ENCODE measurements around the gene PDHA2. TPM values are rescaled to one million over a fixed set of nuclear protein-coding genes. Genes with fewer than 3 reads are reported as not detected.
"Not testable (repeated sequence)": the region's sequence is repeated elsewhere in the genome, so short reads cannot be mapped to it uniquely, and the experiment has no call there.

The PDHA2 gene
- total and polyA plus RNA-seq, 2 donors (not counting 1 experiment from before 2014, with no cell fraction given) = not detected

- no peaks in the 10 kb centered on the region for H4K20me1 ChIP-seq (ENCODE audit: control insufficient read depth, extremely low read depth, insufficient read depth, low read length)
- no peaks in the 10 kb centered on the region for H3K4me1 ChIP-seq (ENCODE audit: control insufficient read depth, extremely low read depth, insufficient read depth, low read length)
- H2AFZ ChIP-seq (ENCODE audit: low read length) = no peak overlapping the region
- no peaks in the 10 kb centered on the region for H3K36me3 ChIP-seq (ENCODE audit: control insufficient read depth, insufficient read depth, low read length)
- H3K4me2 ChIP-seq (ENCODE audit: extremely low read depth, insufficient read depth, low read length) = no peak overlapping the region
- no peaks in the 10 kb centered on the region for H3K9me3 ChIP-seq (ENCODE audit: control insufficient read depth, insufficient read depth, low read depth, low read length)
- TF ChIP-seq CTCF (conservative IDR thresholded peaks at IDR 0.05 in 1 of 2, IDR thresholded peaks at IDR 0.05 in 1 of 2; ENCODE audit: low read depth in 1 of 2, low read length in 2 of 2) (no peak), EZH2 (IDR thresholded peaks at IDR 0.05; ENCODE audit: low read length, missing control alignments) (no peak)
- no peak overlapping the region for H3K9ac ChIP-seq (ENCODE audit: insufficient read depth, low read length)
- H3K27ac ChIP-seq (ENCODE audit: insufficient read depth, low read length) = no peak overlapping the region
- no peak overlapping the region for H3K4me3 ChIP-seq (replicated peaks in 1 of 4; ENCODE audit: control extremely low read depth in 1 of 4, insufficient read depth in 1 of 4, low read depth in 3 of 4, low read length in 4 of 4)
- H3K79me2 ChIP-seq (ENCODE audit: control insufficient read depth, insufficient read depth, low read length) = no peaks in the 10 kb centered on the region
- no peaks in the 10 kb centered on the region for H3K27me3 ChIP-seq (ENCODE audit: control insufficient read depth, insufficient read depth, low read length)
- DNase-seq (ENCODE audit: low read depth in 2 of 2) = peak in 1 of 2 donors; percentile 29
Observed at GRCh38 chr4:95857761-95858160, 17.9 kb downstream of the PDHA2 start.

GRCh38 chr4:95867919-95868318 lies 28.0 kb downstream of the PDHA2 start:
- Histone ChIP-seq H3K27ac (ENCODE audit: insufficient read depth, low read length) (no peak overlapping the region), H3K9ac (ENCODE audit: insufficient read depth, low read length) (no peak overlapping the region), H3K9me3 (ENCODE audit: control insufficient read depth, insufficient read depth, low read depth, low read length) (no peaks in the 10 kb centered on the region), H3K79me2 (ENCODE audit: control insufficient read depth, insufficient read depth, low read length) (no peaks in the 10 kb centered on the region), H4K20me1 (ENCODE audit: control insufficient read depth, extremely low read depth, insufficient read depth, low read length) (no peaks in the 10 kb centered on the region), H3K36me3 (ENCODE audit: control insufficient read depth, insufficient read depth, low read length) (no peaks in the 10 kb centered on the region), H3K4me2 (ENCODE audit: extremely low read depth, insufficient read depth, low read length) (no peak overlapping the region), H2AFZ (ENCODE audit: low read length) (no peak overlapping the region), H3K4me3 (replicated peaks in 1 of 4; ENCODE audit: control extremely low read depth in 1 of 4, insufficient read depth in 1 of 4, low read depth in 3 of 4, low read length in 4 of 4) (no peak overlapping the region), H3K4me1 (ENCODE audit: control insufficient read depth, extremely low read depth, insufficient read depth, low read length) (no peaks in the 10 kb centered on the region), H3K27me3 (ENCODE audit: control insufficient read depth, insufficient read depth, low read length) (no peaks in the 10 kb centered on the region)
- TF ChIP-seq CTCF (conservative IDR thresholded peaks at IDR 0.05 in 1 of 2, IDR thresholded peaks at IDR 0.05 in 1 of 2; ENCODE audit: low read depth in 1 of 2, low read length in 2 of 2) = no peak
- TF ChIP-seq EZH2 (IDR thresholded peaks at IDR 0.05; ENCODE audit: low read length, missing control alignments) = no peak
- peak; percentile 9 to 11 for DNase-seq (ENCODE audit: low read depth in 2 of 2)

- not testable (repeated sequence) for H3K9me3 ChIP-seq (ENCODE audit: control insufficient read depth, insufficient read depth, low read depth, low read length); H2AFZ ChIP-seq (ENCODE audit: low read length); H3K9ac ChIP-seq (ENCODE audit: insufficient read depth, low read length); H3K4me3 ChIP-seq (replicated peaks in 1 of 4; ENCODE audit: control extremely low read depth in 1 of 4, insufficient read depth in 1 of 4, low read depth in 3 of 4, low read length in 4 of 4); H3K27me3 ChIP-seq (ENCODE audit: control insufficient read depth, insufficient read depth, low read length); H3K4me1 ChIP-seq (ENCODE audit: control insufficient read depth, extremely low read depth, insufficient read depth, low read length); H3K4me2 ChIP-seq (ENCODE audit: extremely low read depth, insufficient read depth, low read length); H4K20me1 ChIP-seq (ENCODE audit: control insufficient read depth, extremely low read depth, insufficient read depth, low read length); DNase-seq (ENCODE audit: low read depth in 2 of 2); H3K36me3 ChIP-seq (ENCODE audit: control insufficient read depth, insufficient read depth, low read length); H3K27ac ChIP-seq (ENCODE audit: insufficient read depth, low read length); H3K79me2 ChIP-seq (ENCODE audit: control insufficient read depth, insufficient read depth, low read length)
Observed at GRCh38 chr4:95869414-95869813, 29.5 kb downstream of the PDHA2 start.

Data from fibroblast of lung (primary cell).